Measurements from ENCODE around the gene PIAS3. TPM values are rescaled to one million over a fixed set of nuclear protein-coding genes. Genes with fewer than 3 reads are reported as not detected.
A peak's percentile ranks its signal among the peaks of the same experiment; 100 is the strongest.
"Not testable (repeated sequence)": the region's sequence is repeated elsewhere in the genome, so short reads cannot be mapped to it uniquely, and the experiment has no call there.

The PIAS3 gene
- total RNA-seq, 1 donor from 2014 or later = 7.6 TPM

DNA sequence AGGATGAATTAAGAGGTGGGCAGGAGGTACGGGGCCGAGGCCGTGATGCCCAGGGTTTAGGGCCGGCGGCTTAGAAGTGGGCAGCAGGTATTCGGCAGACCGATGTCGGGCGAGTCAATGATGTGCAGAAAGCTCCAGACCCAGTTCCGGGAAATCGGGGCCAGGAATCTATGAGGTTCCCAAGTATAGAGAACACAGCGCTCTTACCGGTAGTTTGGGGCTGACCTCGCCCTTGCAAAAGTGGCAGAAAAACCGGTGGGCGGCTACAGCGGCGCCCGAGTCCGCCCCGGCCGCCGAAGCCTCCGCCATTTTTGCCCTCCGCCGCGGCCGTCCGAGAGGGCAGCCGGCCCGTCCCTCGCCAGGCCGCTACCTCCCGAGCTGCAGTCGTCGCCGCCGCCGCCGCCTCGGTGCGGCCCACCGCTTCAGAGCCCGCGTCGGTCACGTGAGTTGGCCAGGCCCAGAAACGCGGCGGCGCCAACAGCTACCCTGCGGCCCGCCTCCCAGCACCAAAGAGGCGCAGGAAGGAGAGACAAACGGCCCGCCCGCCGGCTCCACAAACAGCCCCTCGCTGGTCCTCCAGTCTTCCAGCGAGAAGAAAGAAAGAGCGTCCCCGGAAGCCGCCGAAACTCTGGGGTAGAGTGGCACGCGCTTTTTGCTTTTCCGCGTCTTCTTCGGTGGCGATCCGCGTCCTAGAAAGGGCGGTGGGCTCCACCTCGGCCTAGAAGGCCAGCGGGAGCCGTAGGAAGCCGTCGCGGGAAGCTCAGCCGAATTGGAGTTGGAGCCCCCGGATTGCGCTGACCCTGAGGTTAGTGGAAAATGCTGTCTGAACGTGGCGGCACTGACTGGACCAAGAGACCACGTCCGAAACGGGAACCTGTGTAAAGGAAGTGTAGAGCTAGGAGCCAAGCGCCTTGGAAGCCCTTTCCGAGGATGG lies 35.0 kb downstream of the PIAS3 start, which contains the start of the genes POLR3C and RNF115:
POLR3C (plus strand) TSS at position 636 of the 934 bp plus-strand sequence. CDS start 1,577 bp downstream, outside the sequence.
RNF115 (minus strand) TSS at position 531 of the 934 bp plus-strand sequence; CDS start at position 309, 222 bp downstream.
- DNase-seq (ENCODE audit: low read depth, low spot score) = peak; percentile 68

DNA sequence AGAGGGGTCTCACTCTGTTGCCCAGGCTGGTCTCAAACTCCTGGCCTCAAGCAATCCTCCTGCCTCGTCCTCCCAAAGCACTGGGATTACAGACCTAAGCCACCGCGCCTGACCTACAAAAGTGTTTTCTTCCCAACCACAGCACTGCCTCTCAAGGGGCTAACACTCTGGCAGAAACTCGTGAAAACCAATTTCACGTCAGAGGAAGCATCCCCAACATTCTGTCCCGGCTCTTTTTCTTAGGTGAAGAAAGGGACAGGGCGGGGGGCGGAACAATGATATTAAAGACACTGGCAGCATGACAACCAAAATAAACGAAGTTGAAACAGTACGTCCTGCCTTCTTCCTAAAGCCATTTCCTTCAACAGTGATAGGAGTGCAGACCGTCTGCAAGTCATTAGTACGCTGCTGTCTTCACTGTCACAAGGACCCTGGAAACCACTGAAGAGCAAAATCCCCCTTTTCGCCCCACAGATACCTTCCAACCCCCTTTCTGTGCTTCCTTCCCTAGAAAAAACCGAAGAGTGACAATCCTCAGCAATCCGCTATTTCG lies 36.0 kb downstream of the PIAS3 start:
- DNase-seq (ENCODE audit: low read depth, low spot score) = not testable (repeated sequence)

DNA sequence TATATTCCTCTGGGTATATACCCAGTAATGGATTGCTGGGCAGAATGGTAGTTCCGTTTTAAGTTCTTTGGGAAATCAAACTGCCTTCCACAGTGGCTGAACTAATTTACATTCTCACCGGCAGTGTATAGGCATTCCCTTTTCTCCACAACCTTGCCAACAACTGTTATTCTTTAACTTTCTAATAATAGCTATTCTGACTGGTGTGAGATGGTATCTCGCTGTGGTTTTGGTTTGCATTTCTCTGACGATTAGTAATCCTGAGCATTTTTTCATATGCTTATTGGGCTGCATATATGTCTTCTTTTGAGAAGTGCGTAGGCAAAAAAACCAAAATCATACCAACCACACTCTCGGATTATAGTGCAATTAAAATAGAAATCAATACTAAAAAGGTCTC lies 40.8 kb downstream of the PIAS3 start:
- DNase-seq (ENCODE audit: low read depth, low spot score) = not testable (repeated sequence)

DNA sequence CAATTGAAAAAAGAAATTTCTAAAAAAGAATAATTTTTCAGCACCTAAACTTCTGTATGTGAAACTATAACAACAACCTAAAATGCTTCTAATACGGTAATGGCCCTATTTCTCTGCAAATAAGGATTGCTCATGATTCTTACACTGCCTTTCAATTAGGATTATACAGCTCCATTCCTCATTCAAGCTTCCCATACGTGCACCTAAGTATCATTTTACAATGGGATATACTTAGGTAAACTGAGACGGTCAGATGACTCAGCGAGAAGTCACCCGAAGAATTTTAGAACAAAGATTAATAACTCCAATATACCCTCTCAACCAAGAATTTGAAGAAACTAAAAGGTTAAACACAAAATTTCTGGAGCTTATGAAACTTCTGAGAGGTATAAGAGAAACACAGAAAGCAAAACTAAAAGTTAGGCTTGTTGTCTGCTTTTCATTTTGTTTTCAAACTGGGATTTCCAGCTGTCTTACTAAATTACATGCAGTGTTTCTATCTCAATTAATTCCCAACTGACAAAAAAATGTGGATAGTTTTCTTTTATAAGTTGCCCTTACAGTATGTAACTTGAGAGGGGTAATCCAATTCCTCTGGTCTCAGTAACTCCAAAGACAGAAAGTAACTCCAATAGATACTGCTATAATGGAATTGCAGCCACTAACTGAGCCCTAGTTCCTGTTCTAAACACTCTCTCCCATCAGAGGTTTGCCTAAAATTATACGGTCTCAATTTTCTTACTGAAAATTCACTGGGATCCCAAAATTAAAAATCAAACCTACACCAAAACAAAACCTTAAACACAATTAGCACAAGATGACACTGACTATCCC lies 45.7 kb downstream of the PIAS3 start:
- DNase-seq (ENCODE audit: low read depth, low spot score) = not testable (repeated sequence)

DNA sequence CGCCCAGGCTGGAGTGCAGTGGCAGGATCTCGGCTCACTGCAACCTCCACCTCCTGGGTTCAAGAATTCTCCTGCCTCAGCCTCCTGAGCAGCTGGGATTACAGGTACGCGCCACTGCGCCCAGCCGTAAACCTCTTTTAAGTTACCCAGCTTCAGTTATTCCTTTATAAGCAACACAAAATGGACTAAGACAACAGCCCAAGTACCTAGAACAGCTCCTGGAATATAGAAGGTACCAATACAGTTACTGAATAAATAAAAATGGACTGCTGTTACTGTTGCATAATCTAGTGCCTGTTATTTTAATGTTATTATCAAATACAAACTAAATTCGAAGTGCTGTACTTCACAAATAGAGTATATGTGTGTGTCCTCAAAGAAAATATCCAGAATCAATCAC lies 52.0 kb downstream of the PIAS3 start:
- no peak for DNase-seq (ENCODE audit: low read depth, low spot score)

DNA sequence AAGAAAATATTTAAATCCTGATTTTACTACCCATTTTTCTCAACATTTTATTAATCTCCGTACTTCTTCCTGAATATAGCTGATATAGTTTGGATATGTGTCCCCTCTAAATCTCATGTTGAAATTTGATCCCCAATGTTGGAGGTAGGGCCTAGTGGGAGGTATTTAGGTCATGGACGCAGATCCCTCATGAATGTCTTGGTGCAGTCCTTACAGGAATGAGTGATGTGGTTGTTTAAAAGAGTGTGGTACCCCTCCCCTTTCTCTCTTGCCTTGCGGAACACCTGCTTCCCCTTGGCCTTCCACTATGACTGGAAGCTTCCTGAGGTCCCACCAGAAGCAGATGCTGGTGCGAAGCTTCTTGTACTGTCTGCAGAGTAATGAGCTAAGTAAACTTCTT lies 52.5 kb downstream of the PIAS3 start:
- DNase-seq (ENCODE audit: low read depth, low spot score) = no peak

DNA sequence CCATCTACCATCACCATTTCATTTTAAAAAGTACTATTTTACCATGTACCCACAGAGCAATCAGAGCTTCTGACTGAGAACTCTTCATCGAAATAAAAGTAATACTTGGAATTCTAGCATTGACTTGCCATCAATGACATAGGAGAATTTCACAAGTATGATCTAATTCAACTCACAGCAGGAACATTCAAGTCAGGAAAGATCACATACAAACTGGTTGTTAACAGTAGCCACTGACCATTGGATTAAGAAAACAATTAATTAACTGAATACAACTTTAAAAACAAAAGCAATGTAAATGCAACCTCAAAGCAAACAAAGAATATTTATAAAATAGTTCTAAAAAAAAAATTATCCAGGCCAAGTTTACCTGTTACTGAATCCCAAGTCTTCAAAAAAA lies 53.8 kb downstream of the PIAS3 start:
- no peak for DNase-seq (ENCODE audit: low read depth, low spot score)

DNA sequence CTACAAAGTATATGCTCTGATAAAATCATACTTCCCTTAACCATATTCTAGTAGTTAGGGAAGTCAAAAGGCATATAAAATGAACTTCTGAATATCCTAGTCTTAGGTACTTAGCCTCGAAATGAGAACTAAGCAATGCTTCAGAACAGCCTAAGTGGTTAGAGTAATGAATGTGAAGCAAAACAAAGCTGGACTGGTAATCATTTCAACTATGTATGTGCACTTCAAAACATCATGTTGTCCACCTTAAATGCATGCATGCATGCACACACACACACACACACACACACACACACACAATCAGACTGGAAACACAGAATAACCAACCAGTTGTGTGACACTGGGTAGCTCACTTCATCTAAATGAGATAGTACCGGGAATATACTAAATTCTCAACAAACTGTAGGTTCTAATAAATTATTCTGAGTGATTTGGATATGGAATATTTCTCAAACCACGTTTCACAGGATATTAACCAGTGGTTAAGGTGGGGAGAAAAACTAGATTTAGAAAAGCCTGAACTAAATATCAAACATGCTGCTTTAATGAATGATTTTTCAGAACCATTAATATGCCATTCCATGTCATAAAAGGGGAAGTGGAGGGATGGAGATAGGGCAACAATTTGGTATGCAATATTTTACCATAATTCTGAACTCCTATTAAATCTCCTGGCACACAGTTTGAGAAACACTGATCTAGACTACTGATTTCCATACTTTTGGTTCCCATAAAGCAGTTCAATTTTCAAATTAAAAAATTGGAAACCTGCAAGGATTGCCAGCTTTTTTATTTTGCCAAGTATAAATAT lies 54.4 kb downstream of the PIAS3 start:
- no peak for DNase-seq (ENCODE audit: low read depth, low spot score)

DNA sequence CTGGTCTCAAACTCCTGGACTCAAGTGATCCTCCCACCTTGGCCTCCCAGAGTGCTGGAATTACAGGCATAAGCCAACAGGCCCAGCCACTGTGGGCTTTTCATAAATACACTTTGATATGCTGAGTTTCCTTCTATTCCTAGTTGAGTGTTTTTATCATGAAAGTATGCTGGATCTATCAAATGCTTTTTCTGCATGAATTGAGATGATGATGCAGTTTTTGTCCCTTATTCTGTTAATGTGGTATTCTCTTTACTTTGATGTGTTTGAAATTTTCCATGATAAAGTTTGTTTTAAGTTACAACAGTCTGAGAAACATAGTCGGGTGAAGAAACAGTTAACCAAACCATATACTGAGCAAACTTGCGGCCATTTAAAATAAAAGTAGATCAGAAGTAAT lies 59.1 kb downstream of the PIAS3 start:
- no peak for DNase-seq (ENCODE audit: low read depth, low spot score)

Other genes starting within 250 kb of the PIAS3 start
- gene PDZK1, start 151.7 kb downstream of the PIAS3 start, total RNA-seq = 0.07 and 0.14 TPM in 2 replicates
- not detected in 2 replicates for gene CD160, start 139.6 kb downstream of the PIAS3 start, total RNA-seq
- 17.9 and 20.0 TPM in 2 replicates for gene RNF115, start 35.0 kb downstream of the PIAS3 start, total RNA-seq
- 33.7 and 36.3 TPM in 2 replicates for gene POLR3C, start 34.9 kb downstream of the PIAS3 start, total RNA-seq
- gene NUDT17, start 13.5 kb downstream of the PIAS3 start, total RNA-seq = 2.8 and 3.4 TPM in 2 replicates
- 0.32 and 0.33 TPM in 2 replicates for gene ANKRD35, start 26.8 kb upstream of the PIAS3 start, total RNA-seq
- 32.2 and 104 TPM in 2 replicates for gene ITGA10, start 51.0 kb upstream of the PIAS3 start, total RNA-seq
- 30.9 and 31.9 TPM in 2 replicates for gene PEX11B, start 59.6 kb upstream of the PIAS3 start, total RNA-seq
- gene RBM8A, start 68.4 kb upstream of the PIAS3 start, total RNA-seq = 129 and 198 TPM in 2 replicates
- 22.9 and 28.6 TPM in 2 replicates for gene LIX1L, start 98.9 kb upstream of the PIAS3 start, total RNA-seq
- gene ANKRD34A, start 105.5 kb upstream of the PIAS3 start, total RNA-seq = 0.18 and 0.20 TPM in 2 replicates
- 15.9 and 16.0 TPM in 2 replicates for gene POLR3GL, start 105.6 kb upstream of the PIAS3 start, total RNA-seq
- 42.1 and 57.6 TPM in 2 replicates for gene TXNIP, start 137.5 kb upstream of the PIAS3 start, total RNA-seq
- not detected in 2 replicates for gene HJV, start 162.7 kb upstream of the PIAS3 start, total RNA-seq